GM23338 (cell line): Measurements from ENCODE around the gene PRPF40B. TPM values are rescaled to one million over a fixed set of nuclear protein-coding genes. Genes with fewer than 3 reads are reported as not detected.

Source experiments
- ATAC-seq: fragments of 200-7000 bp; cut with Tn5 transposase; 3 replicates; pipeline ENCODE4 v1.9.1; 2020
- DNase-seq: peaks from one replicate; pipeline ENCODE4 v3.0.0-alpha.2; 2015; ENCODE audit warnings: low spot score
- H2AFZ ChIP-seq: fragments of 200-600 bp; sonication (generic); 2 replicates; pipeline ENCODE4 v1.8.0; 2016; ENCODE audit warnings: antibody characterized with exemption, mild to moderate bottlenecking, moderate library complexity
- H3F3A ChIP-seq: fragments of 200-600 bp; sonication (generic); replicated peaks from 2 replicates; pipeline ENCODE4 v1.8.0; 2017; ENCODE audit warnings: antibody characterized with exemption, mixed run types, low read depth
- H3K27ac ChIP-seq: fragments of 200-600 bp; sonication (generic); 2 replicates; pipeline ENCODE4 v1.6.1; 2016; ENCODE audit warnings: low read depth
- H3K27me3 ChIP-seq: fragments of 200-600 bp; sonication (generic); 2 replicates; pipeline ENCODE4 v1.8.0; 2016; ENCODE audit warnings: mild to moderate bottlenecking, mixed run types, moderate library complexity; ENCODE audit not compliant: insufficient read depth
- H3K36me3 ChIP-seq: fragments of 200-600 bp; sonication (generic); 2 replicates; pipeline ENCODE4 v1.8.0; 2016; ENCODE audit warnings: mild to moderate bottlenecking; ENCODE audit not compliant: insufficient read depth
- H3K4me1 ChIP-seq: fragments of 200-600 bp; sonication (generic); 2 replicates; pipeline ENCODE4 v1.8.0; 2016; ENCODE audit warnings: mild to moderate bottlenecking, moderate library complexity; ENCODE audit not compliant: insufficient read depth
- H3K4me2 ChIP-seq: fragments of 200-600 bp; sonication (generic); 2 replicates; pipeline ENCODE4 v1.7.1; 2017; ENCODE audit warnings: mixed run types
- H3K4me3 ChIP-seq: fragments of 200-600 bp; sonication (generic); 2 replicates; pipeline ENCODE4 v1.6.1; 2016; ENCODE audit warnings: mixed run types
- H3K79me2 ChIP-seq: fragments of 200-600 bp; sonication (generic); replicated peaks from 2 replicates; pipeline ENCODE4 v1.8.0; 2017; ENCODE audit warnings: mild to moderate bottlenecking; ENCODE audit not compliant: insufficient read depth
- H3K9me2 ChIP-seq: fragments of 200-600 bp; sonication (generic); 2 replicates; pipeline ENCODE4 v1.8.0; 2017; ENCODE audit not compliant: insufficient read depth
- H4K20me1 ChIP-seq: fragments of 200-600 bp; sonication (generic); replicated peaks from 2 replicates; pipeline ENCODE4 v1.8.0; 2017; ENCODE audit warnings: mild to moderate bottlenecking; ENCODE audit not compliant: insufficient read depth
- H3K27ac Mint-ChIP-seq: 2 replicates; pipeline ENCODE4 v1.8.0; 2020; ENCODE audit warnings: inconsistent platforms, mild to moderate bottlenecking, moderate library complexity, mixed read lengths
- H3K27me3 Mint-ChIP-seq: 3 replicates; pipeline ENCODE4 v1.8.0; 2022; ENCODE audit warnings: low read depth, mild to moderate bottlenecking, moderate library complexity, mixed read lengths, inconsistent platforms; ENCODE audit not compliant: insufficient read depth, poor library complexity
- H3K36me3 Mint-ChIP-seq: 3 replicates; pipeline ENCODE4 v1.8.0; 2021; ENCODE audit warnings: low read depth, mild to moderate bottlenecking, inconsistent platforms, moderate library complexity, mixed read lengths
- H3K4me1 Mint-ChIP-seq: 3 replicates; pipeline ENCODE4 v1.8.0; 2020; ENCODE audit warnings: mild to moderate bottlenecking, inconsistent platforms, mixed read lengths
- H3K4me3 Mint-ChIP-seq: 3 replicates; pipeline ENCODE4 v1.8.0; 2021; ENCODE audit warnings: moderate library complexity, mild to moderate bottlenecking, inconsistent platforms, mixed read lengths
- H3K9me3 Mint-ChIP-seq: 3 replicates; pipeline ENCODE4 v1.8.0; 2020; ENCODE audit warnings: moderate library complexity, mild to moderate bottlenecking, inconsistent platforms, mixed read lengths
- CREB1 ChIP-seq: fragments of 250-450 bp; sonication (Bioruptor Pico); IDR thresholded peaks from 2 replicates; pipeline ENCODE4 v1.5.0; 2020; ENCODE audit warnings: low read depth, mild to moderate bottlenecking, moderate library complexity
- EZH2 ChIP-seq: fragments of 200-600 bp; sonication (generic); IDR thresholded peaks from one replicate; pipeline ENCODE4 v1.8.0; 2017; ENCODE audit warnings: antibody characterized with exemption, mild to moderate bottlenecking, low read depth; ENCODE audit not compliant: unreplicated experiment
- EZH2phosphoT487 ChIP-seq: fragments of 200-600 bp; sonication (generic); IDR thresholded peaks from one replicate; pipeline ENCODE4 v1.8.1; 2018; ENCODE audit warnings: antibody characterized with exemption; ENCODE audit not compliant: unreplicated experiment
- JUNB ChIP-seq: IDR thresholded peaks from one replicate; pipeline ENCODE4 v1.6.1; 2016; ENCODE audit warnings: antibody characterized with exemption; ENCODE audit not compliant: unreplicated experiment
- NANOG ChIP-seq: IDR thresholded peaks from 2 replicates; pipeline ENCODE4 v1.6.1; 2016; ENCODE audit warnings: antibody characterized with exemption, borderline replicate concordance
- POLR2AphosphoS5 ChIP-seq: IDR thresholded peaks from 2 replicates; pipeline ENCODE4 v1.6.1; 2016; ENCODE audit warnings: antibody characterized with exemption, low read depth
- STAT1 ChIP-seq: IDR thresholded peaks from one replicate; pipeline ENCODE4 v1.6.1; 2016; ENCODE audit warnings: antibody characterized with exemption; ENCODE audit not compliant: unreplicated experiment
- ZNF114 ChIP-seq: fragments of 250-450 bp; sonication (Bioruptor Pico); IDR thresholded peaks from 2 replicates; pipeline ENCODE4 v1.5.0; 2020; ENCODE audit warnings: mild to moderate bottlenecking, moderate library complexity
- ZNF331 ChIP-seq: fragments of 250-450 bp; sonication (Bioruptor Pico); IDR thresholded peaks from 2 replicates; pipeline ENCODE4 v1.5.0; 2020; ENCODE audit warnings: low read depth, mild to moderate bottlenecking, moderate library complexity
- ZNF462 ChIP-seq: fragments of 250-450 bp; sonication (Bioruptor Pico); IDR thresholded peaks from 2 replicates; pipeline ENCODE4 v1.5.0; 2020; ENCODE audit warnings: mild to moderate bottlenecking, moderate library complexity
- polyA plus RNA-seq: library from polyadenylated mRNA; unstranded; fragments of >200 nt; fragmentation: Nextera tagmentation; extraction: Ambion mirVana; gene quantifications from 2 replicates; pipeline ENCODE4 v1.2.1, GENCODE V29; 2016
- total RNA-seq: library from RNA; depleted of rRNA; stranded (reverse); fragments of >200 nt; shearing (Covaris generic); gene quantifications from 2 replicates; pipeline ENCODE4 v1.2.3, GENCODE V29; 2014
- TF ChIP-seq, protein P1 (sequence below): IDR thresholded peaks from 2 replicates; pipeline ENCODE4 v1.6.1; 2016; ENCODE audit warnings: antibody characterized with exemption
- TF ChIP-seq, protein P2 (sequence below): IDR thresholded peaks from one replicate; pipeline ENCODE4 v1.6.1; 2018; ENCODE audit warnings: antibody characterized with exemption; ENCODE audit not compliant: unreplicated experiment
- TF ChIP-seq, protein P3 (sequence below), 2 experiments: fragments of 200-600 bp in 1 of 2; sonication (generic) in 1 of 2; conservative IDR thresholded peaks; 2 replicates each; pipeline versions ENCODE4 v1.5.1 to v1.6.1; 2016 to 2017; ENCODE audit warnings: antibody characterized with exemption in 2 of 2, low read depth in 2 of 2, mild to moderate bottlenecking in 2 of 2, moderate library complexity in 1 of 2

Gene PRPF40B
- total and polyA plus RNA-seq, 2 experiments from 2014 or later: 17.9 to 19.0 TPM

DNA sequence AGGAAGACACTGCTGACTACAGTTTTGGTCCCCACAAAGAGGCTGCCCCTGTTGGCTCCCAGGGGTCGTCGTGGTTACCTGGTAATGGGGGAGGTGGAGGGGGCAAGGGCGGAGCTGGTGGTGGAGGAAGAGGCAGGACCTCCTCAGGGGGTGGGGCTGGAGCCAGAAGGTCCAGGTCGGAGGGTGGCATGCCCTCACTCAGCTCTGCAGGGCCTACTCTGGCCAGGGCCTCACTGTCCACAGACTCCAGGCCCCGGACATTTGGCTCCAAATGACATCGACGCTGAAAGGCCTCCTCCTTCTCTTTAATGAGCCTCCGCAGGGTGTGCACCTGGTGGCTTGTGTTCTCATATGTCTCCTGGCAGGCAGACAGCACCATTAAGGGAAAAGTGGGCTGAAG is 28.5 kb downstream of the PRPF40B start:
- no peaks in the 10 kb centered on the region for H3K9me3 Mint-ChIP-seq
- H3K4me2 ChIP-seq: no peak overlapping the region
- no peak overlapping the region for H3K27ac Mint-ChIP-seq
- H3K4me3 ChIP-seq: no peak overlapping the region
- no peaks in the 10 kb centered on the region for H3K4me1 ChIP-seq
- no peak overlapping the region for H3K27ac ChIP-seq
- peaks cover 17% of the 10 kb centered on the region for H3K4me1 Mint-ChIP-seq
- H3K27me3 ChIP-seq: no peaks in the 10 kb centered on the region
- peaks cover 13% of the 10 kb centered on the region for H3K27me3 Mint-ChIP-seq
- peaks cover 69% of the 10 kb centered on the region for H3K36me3 Mint-ChIP-seq
- no peaks in the 10 kb centered on the region for H3K79me2 ChIP-seq
- H4K20me1 ChIP-seq: peaks cover 7% of the 10 kb centered on the region; the same call in 1 of the 2 replicates
- ATAC-seq (peak; percentile 60), DNase-seq (no peak)
- TF ChIP-seq STAT1: no peak
- TF ChIP-seq POLR2AphosphoS5: no peak
- TF ChIP-seq, protein P1, sequence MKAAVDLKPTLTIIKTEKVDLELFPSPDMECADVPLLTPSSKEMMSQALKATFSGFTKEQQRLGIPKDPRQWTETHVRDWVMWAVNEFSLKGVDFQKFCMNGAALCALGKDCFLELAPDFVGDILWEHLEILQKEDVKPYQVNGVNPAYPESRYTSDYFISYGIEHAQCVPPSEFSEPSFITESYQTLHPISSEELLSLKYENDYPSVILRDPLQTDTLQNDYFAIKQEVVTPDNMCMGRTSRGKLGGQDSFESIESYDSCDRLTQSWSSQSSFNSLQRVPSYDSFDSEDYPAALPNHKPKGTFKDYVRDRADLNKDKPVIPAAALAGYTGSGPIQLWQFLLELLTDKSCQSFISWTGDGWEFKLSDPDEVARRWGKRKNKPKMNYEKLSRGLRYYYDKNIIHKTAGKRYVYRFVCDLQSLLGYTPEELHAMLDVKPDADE: no peak
- TF ChIP-seq, protein P2, sequence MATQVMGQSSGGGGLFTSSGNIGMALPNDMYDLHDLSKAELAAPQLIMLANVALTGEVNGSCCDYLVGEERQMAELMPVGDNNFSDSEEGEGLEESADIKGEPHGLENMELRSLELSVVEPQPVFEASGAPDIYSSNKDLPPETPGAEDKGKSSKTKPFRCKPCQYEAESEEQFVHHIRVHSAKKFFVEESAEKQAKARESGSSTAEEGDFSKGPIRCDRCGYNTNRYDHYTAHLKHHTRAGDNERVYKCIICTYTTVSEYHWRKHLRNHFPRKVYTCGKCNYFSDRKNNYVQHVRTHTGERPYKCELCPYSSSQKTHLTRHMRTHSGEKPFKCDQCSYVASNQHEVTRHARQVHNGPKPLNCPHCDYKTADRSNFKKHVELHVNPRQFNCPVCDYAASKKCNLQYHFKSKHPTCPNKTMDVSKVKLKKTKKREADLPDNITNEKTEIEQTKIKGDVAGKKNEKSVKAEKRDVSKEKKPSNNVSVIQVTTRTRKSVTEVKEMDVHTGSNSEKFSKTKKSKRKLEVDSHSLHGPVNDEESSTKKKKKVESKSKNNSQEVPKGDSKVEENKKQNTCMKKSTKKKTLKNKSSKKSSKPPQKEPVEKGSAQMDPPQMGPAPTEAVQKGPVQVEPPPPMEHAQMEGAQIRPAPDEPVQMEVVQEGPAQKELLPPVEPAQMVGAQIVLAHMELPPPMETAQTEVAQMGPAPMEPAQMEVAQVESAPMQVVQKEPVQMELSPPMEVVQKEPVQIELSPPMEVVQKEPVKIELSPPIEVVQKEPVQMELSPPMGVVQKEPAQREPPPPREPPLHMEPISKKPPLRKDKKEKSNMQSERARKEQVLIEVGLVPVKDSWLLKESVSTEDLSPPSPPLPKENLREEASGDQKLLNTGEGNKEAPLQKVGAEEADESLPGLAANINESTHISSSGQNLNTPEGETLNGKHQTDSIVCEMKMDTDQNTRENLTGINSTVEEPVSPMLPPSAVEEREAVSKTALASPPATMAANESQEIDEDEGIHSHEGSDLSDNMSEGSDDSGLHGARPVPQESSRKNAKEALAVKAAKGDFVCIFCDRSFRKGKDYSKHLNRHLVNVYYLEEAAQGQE: no peak
- TF ChIP-seq ZNF462 (CRISPR knock-in tag): no peak
- TF ChIP-seq ZNF331 (CRISPR knock-in tag): no peak
- TF ChIP-seq CREB1 (CRISPR knock-in tag): no peak
- TF ChIP-seq JUNB: no peak
- TF ChIP-seq NANOG: no peak
- TF ChIP-seq, protein P3, sequence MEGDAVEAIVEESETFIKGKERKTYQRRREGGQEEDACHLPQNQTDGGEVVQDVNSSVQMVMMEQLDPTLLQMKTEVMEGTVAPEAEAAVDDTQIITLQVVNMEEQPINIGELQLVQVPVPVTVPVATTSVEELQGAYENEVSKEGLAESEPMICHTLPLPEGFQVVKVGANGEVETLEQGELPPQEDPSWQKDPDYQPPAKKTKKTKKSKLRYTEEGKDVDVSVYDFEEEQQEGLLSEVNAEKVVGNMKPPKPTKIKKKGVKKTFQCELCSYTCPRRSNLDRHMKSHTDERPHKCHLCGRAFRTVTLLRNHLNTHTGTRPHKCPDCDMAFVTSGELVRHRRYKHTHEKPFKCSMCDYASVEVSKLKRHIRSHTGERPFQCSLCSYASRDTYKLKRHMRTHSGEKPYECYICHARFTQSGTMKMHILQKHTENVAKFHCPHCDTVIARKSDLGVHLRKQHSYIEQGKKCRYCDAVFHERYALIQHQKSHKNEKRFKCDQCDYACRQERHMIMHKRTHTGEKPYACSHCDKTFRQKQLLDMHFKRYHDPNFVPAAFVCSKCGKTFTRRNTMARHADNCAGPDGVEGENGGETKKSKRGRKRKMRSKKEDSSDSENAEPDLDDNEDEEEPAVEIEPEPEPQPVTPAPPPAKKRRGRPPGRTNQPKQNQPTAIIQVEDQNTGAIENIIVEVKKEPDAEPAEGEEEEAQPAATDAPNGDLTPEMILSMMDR (conservative IDR thresholded peaks at IDR 0.05; ENCODE audit: low read depth in 2 of 2): no peak
- no peak for TF ChIP-seq EZH2
- TF ChIP-seq EZH2phosphoT487: no peak
- TF ChIP-seq ZNF114: no peak
- H3F3A ChIP-seq: no peaks in the 10 kb centered on the region
- no peak overlapping the region for H3K4me3 Mint-ChIP-seq
- H2AFZ ChIP-seq: no peak overlapping the region
- H3K36me3 ChIP-seq: peaks cover 23% of the 10 kb centered on the region
- no peaks in the 10 kb centered on the region for H3K9me2 ChIP-seq
